HAP-1 (cell line): ENCODE data around the gene GLRX3.
A peak's percentile ranks its signal among the peaks of the same experiment; 100 is the strongest.

ENCODE experiments used
- DNase-seq, 2 experiments: peaks; one replicate each; pipeline ENCODE4 v3.0.0-alpha.2; 2016 to 2020; ENCODE audit warnings: low spot score in 2 of 2
- H3K27me3 ChIP-seq: fragments of 250-450 bp; sonication (Bioruptor Pico); 2 replicates; pipeline ENCODE4 v1.5.1; 2020; ENCODE audit warnings: low read depth, mild to moderate bottlenecking, moderate library complexity
- H3K36me3 ChIP-seq: fragments of 250-450 bp; sonication (Bioruptor Pico); replicated peaks from 2 replicates; pipeline ENCODE4 v1.5.1; 2020; ENCODE audit warnings: mild to moderate bottlenecking
- H3K4me1 ChIP-seq: fragments of 250-450 bp; sonication (Bioruptor Pico); 2 replicates; pipeline ENCODE4 v1.5.1; 2020; ENCODE audit warnings: mild to moderate bottlenecking
- H3K4me3 ChIP-seq: fragments of 250-450 bp; sonication (Bioruptor Pico); 2 replicates; pipeline ENCODE4 v1.5.1; 2020; ENCODE audit warnings: mild to moderate bottlenecking, moderate library complexity
- H3K9me3 ChIP-seq: fragments of 250-450 bp; sonication (Bioruptor Pico); 2 replicates; pipeline ENCODE4 v1.5.1; 2020; ENCODE audit warnings: mild to moderate bottlenecking, moderate library complexity
- in situ Hi-C: fragments of 300-500 bp; cut with MboI; formaldehyde crosslinking; loops from 3 replicates; pipeline ENCODE4 v1.14.3; 2020; ENCODE audit warnings: low sequenced_read_pairs, inconsistent platforms, mixed read lengths

Gene GLRX3

GRCh38 chr10:130185591-130185990, 49.4 kb downstream of the GLRX3 start:
- in situ Hi-C loops: loop anchor here (25.0 kb wide), 1 partner anchor 1602 kb away; no protein-coding TSS in a partner anchor
- H3K36me3 ChIP-seq: peaks cover 40% of the 10 kb centered on the region
- no peak overlapping the region for H3K4me3 ChIP-seq
- no peaks in the 10 kb centered on the region for H3K27me3 ChIP-seq
- no peaks in the 10 kb centered on the region for H3K9me3 ChIP-seq
- peaks cover 3% of the 10 kb centered on the region; the same call in 1 of the 2 replicates for H3K4me1 ChIP-seq
- DNase-seq: no peak

- Histone ChIP-seq H3K36me3 (peaks cover 14% of the 10 kb centered on the region), H3K27me3 (no peaks in the 10 kb centered on the region), H3K4me3 (no peak overlapping the region), H3K9me3 (no peaks in the 10 kb centered on the region), H3K4me1 (peaks cover 4% of the 10 kb centered on the region; the same call in 1 of the 2 replicates)
- in situ Hi-C loops: loop anchor here (25.0 kb wide), 1 partner anchor 1599 kb away; no protein-coding TSS in a partner anchor
- no peak for DNase-seq
Measured at GRCh38 chr10:130188195-130189175, 52.3 kb downstream of the GLRX3 start.

- no peaks in the 10 kb centered on the region for H3K27me3 ChIP-seq
- H3K4me1 ChIP-seq: peaks cover 4% of the 10 kb centered on the region; the same call in 1 of the 2 replicates
- no peaks in the 10 kb centered on the region for H3K9me3 ChIP-seq
- in situ Hi-C loops: loop anchor here (10.0 to 25.0 kb wide), 2 partner anchors 1598 to 1685 kb away; no protein-coding TSS in a partner anchor
- no peak for DNase-seq
- H3K4me3 ChIP-seq: no peak overlapping the region
- H3K36me3 ChIP-seq: peaks cover 6% of the 10 kb centered on the region
Measured at GRCh38 chr10:130189608-130190054, 53.4 kb downstream of the GLRX3 start.

GRCh38 chr10:130190055-130190736, 54.0 kb downstream of the GLRX3 start:
- peak; percentile 54 to 92 for DNase-seq
- Histone ChIP-seq H3K36me3 (peaks cover 6% of the 10 kb centered on the region), H3K9me3 (no peaks in the 10 kb centered on the region), H3K4me1 (peaks cover 4% of the 10 kb centered on the region; the same call in 1 of the 2 replicates), H3K27me3 (no peaks in the 10 kb centered on the region), H3K4me3 (peak overlapping the region; percentile 27; the same call in 1 of the 2 replicates)
- in situ Hi-C loops: loop anchor here (10.0 to 25.0 kb wide), 2 partner anchors 1597 to 1685 kb away; no protein-coding TSS in a partner anchor

- Histone ChIP-seq H3K36me3 (peaks cover under 1% of the 10 kb centered on the region), H3K9me3 (no peaks in the 10 kb centered on the region), H3K4me3 (peak overlapping the region; percentile 27; the same call in 1 of the 2 replicates), H3K4me1 (peaks cover 4% of the 10 kb centered on the region; the same call in 1 of the 2 replicates), H3K27me3 (no peaks in the 10 kb centered on the region)
- no peak for DNase-seq
- in situ Hi-C loops: loop anchor here (10.0 to 25.0 kb wide), 2 partner anchors 1597 to 1684 kb away; no protein-coding TSS in a partner anchor
Measured at GRCh38 chr10:130190737-130191115, 54.5 kb downstream of the GLRX3 start.

- H3K36me3 ChIP-seq: no peaks in the 10 kb centered on the region; the same call in 1 of the 2 replicates
- no peak for DNase-seq
- H3K4me3 ChIP-seq: no peak overlapping the region
- peaks cover 4% of the 10 kb centered on the region; the same call in 1 of the 2 replicates for H3K4me1 ChIP-seq
- no peaks in the 10 kb centered on the region for H3K9me3 ChIP-seq
- in situ Hi-C loops: loop anchor here (10.0 to 25.0 kb wide), 2 partner anchors 1596 to 1683 kb away; no protein-coding TSS in a partner anchor
- H3K27me3 ChIP-seq: no peaks in the 10 kb centered on the region
Measured at GRCh38 chr10:130191380-130191779, 55.2 kb downstream of the GLRX3 start.

GRCh38 chr10:130192276-130192848, 56.2 kb downstream of the GLRX3 start:
- no peaks in the 10 kb centered on the region for H3K9me3 ChIP-seq
- H3K36me3 ChIP-seq: no peaks in the 10 kb centered on the region; the same call in 1 of the 2 replicates
- in situ Hi-C loops: loop anchor here (10.0 to 25.0 kb wide), 2 partner anchors 1595 to 1682 kb away; no protein-coding TSS in a partner anchor
- DNase-seq: no peak
- H3K4me3 ChIP-seq: no peak overlapping the region
- no peaks in the 10 kb centered on the region for H3K27me3 ChIP-seq
- peaks cover 4% of the 10 kb centered on the region; the same call in 1 of the 2 replicates for H3K4me1 ChIP-seq

GRCh38 chr10:130193033-130193432, 56.8 kb downstream of the GLRX3 start:
- no peaks in the 10 kb centered on the region for H3K27me3 ChIP-seq
- no peak overlapping the region for H3K4me3 ChIP-seq
- no peak for DNase-seq
- H3K36me3 ChIP-seq: no peaks in the 10 kb centered on the region; the same call in 1 of the 2 replicates
- in situ Hi-C loops: loop anchor here (10.0 to 25.0 kb wide), 2 partner anchors 1594 to 1682 kb away; no protein-coding TSS in a partner anchor
- no peaks in the 10 kb centered on the region for H3K9me3 ChIP-seq
- H3K4me1 ChIP-seq: peaks cover 4% of the 10 kb centered on the region; the same call in 1 of the 2 replicates

- no peak for DNase-seq
- in situ Hi-C loops: loop anchor here (10.0 to 25.0 kb wide), 2 partner anchors 1594 to 1681 kb away; no protein-coding TSS in a partner anchor
- Histone ChIP-seq H3K9me3 (no peaks in the 10 kb centered on the region), H3K36me3 (no peaks in the 10 kb centered on the region), H3K27me3 (no peaks in the 10 kb centered on the region), H3K4me1 (peaks cover 4% of the 10 kb centered on the region; the same call in 1 of the 2 replicates), H3K4me3 (no peak overlapping the region)
Measured at GRCh38 chr10:130193493-130194193, 57.5 kb downstream of the GLRX3 start.

GRCh38 chr10:130194194-130194990, 58.2 kb downstream of the GLRX3 start:
- H3K4me3 ChIP-seq: no peak overlapping the region

GRCh38 chr10:130194991-130195645, 58.9 kb downstream of the GLRX3 start:
- H3K36me3 ChIP-seq: no peaks in the 10 kb centered on the region
- H3K4me3 ChIP-seq: no peak overlapping the region
- DNase-seq: no peak
- no peaks in the 10 kb centered on the region for H3K27me3 ChIP-seq
- no peaks in the 10 kb centered on the region for H3K9me3 ChIP-seq
- H3K4me1 ChIP-seq: peaks cover 4% of the 10 kb centered on the region; the same call in 1 of the 2 replicates
- in situ Hi-C loops: loop anchor here (10.0 to 25.0 kb wide), 2 partner anchors 1592 to 1680 kb away; no protein-coding TSS in a partner anchor

More at GRCh38 chr10:130194194-130194990, 58.2 kb downstream of the GLRX3 start:
- no peak for DNase-seq
- H3K4me1 ChIP-seq: peaks cover 4% of the 10 kb centered on the region; the same call in 1 of the 2 replicates
- no peaks in the 10 kb centered on the region for H3K27me3 ChIP-seq
- H3K36me3 ChIP-seq: no peaks in the 10 kb centered on the region
- H3K9me3 ChIP-seq: no peaks in the 10 kb centered on the region
- in situ Hi-C loops: loop anchor here (10.0 to 25.0 kb wide), 2 partner anchors 1593 to 1680 kb away; no protein-coding TSS in a partner anchor
